K562 (cell line): ENCODE measurements around the gene LRRC9. TPM values are rescaled to one million over a fixed set of nuclear protein-coding genes. Genes with fewer than 3 reads are reported as not detected.

Experiments used
- CBX3 ChIP-seq, 2 experiments: IDR thresholded peaks; 1 replicate in 1 of 2; 2 replicates in 1 of 2; pipeline ENCODE4 v1.6.1; 2012; ENCODE audit warnings: inconsistent platforms in 2 of 2, low read length in 2 of 2, borderline replicate concordance in 1 of 2, control low read depth in 1 of 2
- polyA plus RNA-seq, 8 experiments: library from polyadenylated mRNA; depleted of rRNA in 4 of 8; stranded (reverse) in 5 of 8; unstranded in 3 of 8; fragments of >200 nt; fragmentation: Nextera tagmentation in 2 of 8; fragmentation: Illumina TruSeq in 1 of 8; extraction: Ambion mirVana in 2 of 8; extraction: Trizol in 1 of 8; gene quantifications; 2 replicates each; pipeline versions ENCODE4 v1.2.1 to v1.2.3, GENCODE V29; 2011 to 2014; ENCODE audit warnings: inconsistent platforms in 1 of 8, missing spikeins in 1 of 8
- total RNA-seq, 7 experiments: library from RNA; depleted of rRNA in 6 of 7; stranded (reverse); fragments of >200 nt in 6 of 7; fragmentation: Illumina TruSeq in 2 of 7; extraction: Trizol in 2 of 7; gene quantifications; 2 replicates each; pipeline versions ENCODE4 v1.2.1 to v1.2.3, GENCODE V29; 2011 to 2021; ENCODE audit warnings: low replicate concordance in 1 of 7
- TF ChIP-seq, protein P1 (sequence below), 2 experiments: fragments of 450-650 bp in 1 of 2; sonication (generic) in 1 of 2; formaldehyde crosslinking in 1 of 2; IDR thresholded peaks; 2 replicates each; pipeline versions ENCODE4 v1.7.1 to v1.9.0; 2016 to 2022; ENCODE audit warnings: inconsistent platforms in 1 of 2, mild to moderate bottlenecking in 1 of 2, missing genetic modification reagents in 1 of 2

Gene LRRC9
- total and polyA plus RNA-seq, 9 of the 15 experiments (the other 6 are each of a cell fraction or from before 2014, with no cell fraction given) = not detected

DNA sequence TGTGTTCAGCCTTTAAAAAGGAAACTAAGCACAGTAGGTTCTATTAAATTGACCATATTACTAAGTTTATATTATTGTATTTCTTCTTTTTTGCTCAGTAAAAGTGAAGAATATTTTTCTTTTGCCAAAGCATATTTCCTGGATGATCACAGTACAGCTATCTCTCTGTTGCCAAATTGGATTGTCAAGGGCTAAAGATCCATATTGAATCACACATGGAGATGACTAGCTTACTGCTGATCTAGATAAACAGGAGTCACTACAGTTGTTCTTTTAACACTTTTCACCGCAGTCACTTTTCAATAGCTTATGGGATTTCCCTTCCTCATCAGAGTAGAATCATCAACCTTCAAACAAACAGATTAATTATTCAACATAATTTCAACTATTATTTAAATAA is 78.6 kb downstream of the LRRC9 start (continued):
- TF ChIP-seq, protein P1, sequence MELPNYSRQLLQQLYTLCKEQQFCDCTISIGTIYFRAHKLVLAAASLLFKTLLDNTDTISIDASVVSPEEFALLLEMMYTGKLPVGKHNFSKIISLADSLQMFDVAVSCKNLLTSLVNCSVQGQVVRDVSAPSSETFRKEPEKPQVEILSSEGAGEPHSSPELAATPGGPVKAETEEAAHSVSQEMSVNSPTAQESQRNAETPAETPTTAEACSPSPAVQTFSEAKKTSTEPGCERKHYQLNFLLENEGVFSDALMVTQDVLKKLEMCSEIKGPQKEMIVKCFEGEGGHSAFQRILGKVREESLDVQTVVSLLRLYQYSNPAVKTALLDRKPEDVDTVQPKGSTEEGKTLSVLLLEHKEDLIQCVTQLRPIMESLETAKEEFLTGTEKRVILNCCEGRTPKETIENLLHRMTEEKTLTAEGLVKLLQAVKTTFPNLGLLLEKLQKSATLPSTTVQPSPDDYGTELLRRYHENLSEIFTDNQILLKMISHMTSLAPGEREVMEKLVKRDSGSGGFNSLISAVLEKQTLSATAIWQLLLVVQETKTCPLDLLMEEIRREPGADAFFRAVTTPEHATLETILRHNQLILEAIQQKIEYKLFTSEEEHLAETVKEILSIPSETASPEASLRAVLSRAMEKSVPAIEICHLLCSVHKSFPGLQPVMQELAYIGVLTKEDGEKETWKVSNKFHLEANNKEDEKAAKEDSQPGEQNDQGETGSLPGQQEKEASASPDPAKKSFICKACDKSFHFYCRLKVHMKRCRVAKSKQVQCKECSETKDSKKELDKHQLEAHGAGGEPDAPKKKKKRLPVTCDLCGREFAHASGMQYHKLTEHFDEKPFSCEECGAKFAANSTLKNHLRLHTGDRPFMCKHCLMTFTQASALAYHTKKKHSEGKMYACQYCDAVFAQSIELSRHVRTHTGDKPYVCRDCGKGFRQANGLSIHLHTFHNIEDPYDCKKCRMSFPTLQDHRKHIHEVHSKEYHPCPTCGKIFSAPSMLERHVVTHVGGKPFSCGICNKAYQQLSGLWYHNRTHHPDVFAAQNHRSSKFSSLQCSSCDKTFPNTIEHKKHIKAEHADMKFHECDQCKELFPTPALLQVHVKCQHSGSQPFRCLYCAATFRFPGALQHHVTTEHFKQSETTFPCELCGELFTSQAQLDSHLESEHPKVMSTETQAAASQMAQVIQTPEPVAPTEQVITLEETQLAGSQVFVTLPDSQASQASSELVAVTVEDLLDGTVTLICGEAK (IDR thresholded peaks at IDR 0.05) = no peak
- TF ChIP-seq, protein P1 (CRISPR knock-in tag; IDR thresholded peaks at IDR 0.05) = no peak
- no peak for TF ChIP-seq CBX3 (IDR thresholded peaks at IDR 0.05; ENCODE audit: borderline replicate concordance in 1 of 2, low read length in 2 of 2)
